GM10847 (cell line): Measurements from ENCODE around the gene COG3.

Experiments used
- POLR2A ChIP-seq: IDR thresholded peaks from 2 replicates; pipeline ENCODE4 v1.6.1; 2011; ENCODE audit not compliant: insufficient read length; ENCODE audit errors: extremely low read depth

Gene COG3

DNA sequence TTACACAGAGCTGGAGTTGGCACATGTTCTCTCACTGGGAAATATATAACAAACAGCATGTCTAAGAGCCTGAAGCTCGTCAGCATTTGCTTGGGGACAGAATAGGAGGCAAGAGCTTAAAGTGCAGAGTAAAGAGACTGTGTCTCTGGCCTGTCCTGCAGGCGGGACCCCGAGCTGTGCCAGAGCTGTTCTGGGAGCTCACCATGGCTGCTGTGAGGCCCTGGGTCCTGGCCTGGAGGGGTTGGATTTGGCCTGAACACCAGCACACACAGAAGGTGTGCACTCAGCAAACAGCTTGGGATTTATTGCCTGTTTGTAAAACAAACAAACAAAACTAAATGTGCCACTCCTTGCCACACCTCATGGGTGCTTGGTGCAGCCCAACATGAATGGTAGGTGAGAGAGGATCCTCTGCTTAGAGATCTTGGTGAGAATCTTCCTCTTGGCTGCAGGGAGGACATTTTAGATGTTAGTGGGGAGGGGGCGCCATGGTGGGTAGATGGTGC is 89.9 kb downstream of the COG3 start:
- TF ChIP-seq POLR2A, result no peak

GRCh38 chr13:45564133-45564776 is 99.5 kb downstream of the COG3 start:
- no peak for TF ChIP-seq POLR2A

GRCh38 chr13:45565331-45565730 is 100.6 kb downstream of the COG3 start:
- no peak for TF ChIP-seq POLR2A

GRCh38 chr13:45575146-45575829 is 110.5 kb downstream of the COG3 start:
- TF ChIP-seq POLR2A, result no peak

- no peak for TF ChIP-seq POLR2A
Observed at GRCh38 chr13:45575830-45576180, 111.1 kb downstream of the COG3 start.

GRCh38 chr13:45576466-45576865 is 111.7 kb downstream of the COG3 start:
- TF ChIP-seq POLR2A, result no peak

- TF ChIP-seq POLR2A, result no peak
Observed at GRCh38 chr13:45582408-45583076, 117.8 kb downstream of the COG3 start.

- no peak for TF ChIP-seq POLR2A
Observed at GRCh38 chr13:45584816-45585215, 120.1 kb downstream of the COG3 start.
